ENCODE data around the gene TNFRSF4. TPM values are rescaled to one million over a fixed set of nuclear protein-coding genes. Genes with fewer than 3 reads are reported as not detected.

Gene TNFRSF4
- total and polyA plus RNA-seq, 2 of the 8 experiments (the other 6 are each of a cell fraction or from before 2014, with no cell fraction given) = 0.06 TPM; not detected in 1

DNA sequence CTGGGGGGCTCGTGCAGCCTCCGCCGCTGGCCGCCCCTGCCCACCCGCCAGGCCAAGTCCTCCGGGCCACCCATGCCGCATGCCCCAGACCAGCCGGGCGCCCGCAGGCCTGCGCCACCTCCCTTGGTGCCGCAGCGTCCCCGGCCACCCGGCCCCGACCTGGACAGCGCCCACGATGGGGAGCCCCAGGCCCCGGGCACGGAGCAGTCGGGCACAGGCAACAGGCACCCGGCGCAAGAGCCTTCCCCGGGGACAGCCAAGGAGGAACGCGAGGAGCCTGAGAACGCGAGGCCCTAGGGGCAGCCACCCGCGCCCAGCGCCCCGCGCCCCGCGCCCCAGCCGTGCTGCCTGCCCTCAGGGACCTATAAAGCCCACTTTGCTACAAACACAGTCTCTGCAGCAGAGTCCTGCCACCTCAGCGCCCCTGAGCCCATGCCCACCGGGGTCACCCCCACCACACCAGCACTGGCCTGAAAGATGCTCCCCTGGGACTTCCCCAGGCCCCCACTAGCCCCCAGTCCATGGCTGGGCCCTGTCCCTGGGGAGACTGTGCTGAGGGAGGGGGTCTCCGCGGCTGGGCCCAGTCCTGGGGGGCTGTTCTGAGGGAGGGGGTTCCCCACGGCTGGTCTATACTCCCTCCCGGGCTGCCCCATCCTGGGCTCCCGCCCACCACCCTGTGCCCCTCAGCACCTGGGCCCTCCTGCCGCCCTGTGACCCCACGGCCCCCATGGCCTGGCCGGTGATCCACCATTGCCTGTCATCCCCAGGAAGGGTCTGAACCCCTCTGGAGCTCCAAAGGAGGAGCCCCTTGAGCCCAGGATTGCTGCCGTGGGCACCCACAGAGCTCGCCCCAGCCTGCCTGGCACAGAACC lies 16.2 kb downstream of the TNFRSF4 start:
- Histone ChIP-seq H2BK120ac (replicated peaks; ENCODE audit: low read depth, low read length) (no peak overlapping the region), H4K20me1 (replicated peaks in 1 of 2; ENCODE audit: control insufficient read depth in 1 of 2, insufficient read depth in 2 of 2, low read length in 2 of 2) (no peaks in the 10 kb centered on the region), H2BK20ac (ENCODE audit: low read length) (no peak overlapping the region), H2AK5ac (ENCODE audit: low read depth, low read length) (no peak overlapping the region), H3K9ac (replicated peaks in 1 of 4; ENCODE audit: extremely low read depth in 1 of 4, low read depth in 3 of 4, low read length in 3 of 4) (no peak overlapping the region), H3K23me2 (ENCODE audit: low read depth, low read length) (no peaks in the 10 kb centered on the region; the same call in 1 of the 2 replicates), H3K79me2 (ENCODE audit: control insufficient read depth in 1 of 2, insufficient read depth in 2 of 2, low read length in 2 of 2) (no peaks in the 10 kb centered on the region), H3K27ac (ENCODE audit: low read depth, low read length) (no peak overlapping the region), H2BK15ac (ENCODE audit: low read length) (no peak overlapping the region), H3K36me3 (ENCODE audit: control insufficient read depth in 2 of 4, insufficient read depth in 4 of 4, low read length in 3 of 4) (no peaks in the 10 kb centered on the region), H3K9me3 (ENCODE audit: insufficient read depth in 2 of 2, low read depth in 1 of 2, low read length in 1 of 2) (no peaks in the 10 kb centered on the region; a peak in 3 of 4 replicates), H3K79me1 (ENCODE audit: low read depth, low read length) (no peaks in the 10 kb centered on the region), H2AFZ (ENCODE audit: low read length) (no peak overlapping the region), H3K23ac (ENCODE audit: insufficient read length) (no peak overlapping the region), H3K4me1 (replicated peaks in 1 of 4; ENCODE audit: control insufficient read depth in 3 of 4, insufficient read depth in 4 of 4, low read length in 3 of 4) (peaks cover 0 to 4% (median under 1%) of the 10 kb centered on the region in 4 experiments; a peak in 4 of 7 replicates), H2BK5ac (ENCODE audit: low read depth, low read length) (no peak overlapping the region), H4K5ac (ENCODE audit: insufficient read length, low read depth, low read length) (no peak overlapping the region), H3K4me3 (ENCODE audit: extremely low read depth in 1 of 4, insufficient read depth in 2 of 4, low read depth in 3 of 4, low read length in 4 of 4) (no peak overlapping the region), H4K91ac (replicated peaks; ENCODE audit: insufficient read length, low read length) (no peak overlapping the region), H3K18ac (ENCODE audit: extremely low read depth, low read length) (no peak overlapping the region), H3K56ac (replicated peaks; ENCODE audit: insufficient read length, low read depth, low read length) (no peak overlapping the region), H2BK12ac (ENCODE audit: low read depth, low read length) (no peak overlapping the region), H3K27me3 (replicated peaks in 1 of 4; ENCODE audit: control insufficient read depth in 3 of 4, extremely low read depth in 1 of 4, insufficient read depth in 3 of 4, low read length in 3 of 4) (peaks cover 0 to 3% (median 2%) of the 10 kb centered on the region in 4 experiments; a peak in 4 of 7 replicates), H3K4me2 (ENCODE audit: insufficient read depth in 1 of 2, low read depth in 2 of 2, low read length in 2 of 2) (no peak overlapping the region), H3K14ac (ENCODE audit: insufficient read length) (no peak overlapping the region), H3K4ac (replicated peaks; ENCODE audit: insufficient read length, low read depth, low read length) (no peak overlapping the region), H4K8ac (ENCODE audit: extremely low read depth, insufficient read depth, low read length) (no peak overlapping the region)
- CTCF ChIA-PET (ENCODE audit: partially characterized antibody) = interaction anchor here (0.6 to 1.2 kb wide), 3 partner anchors 45 to 94 kb away, joined by 3 to 7 read pairs (median 4); no protein-coding TSS in a partner anchor
- DNase-seq (ENCODE audit: low read depth in 1 of 2, low spot score in 2 of 2) (peak in 1 of 2 experiments; percentile 41), FAIRE-seq (no peak)
- POLR2A ChIA-PET (ENCODE audit: partially characterized antibody) = no interaction called here
- 93% methylated on average over 29 of the region's 48 CpGs; no CpG with 5 or more reads in 1 of the 2 experiments for WGBS, 2 experiments (ENCODE audit: extremely low coverage in 1 of 2, insufficient coverage in 1 of 2, insufficient read length in 1 of 2, insufficient replicate concordance in 2 of 2, low coverage in 1 of 2, low lambda C conversion rate in 2 of 2, missing lambda C conversion rate in 1 of 2)
- TF ChIP-seq, protein P1, sequence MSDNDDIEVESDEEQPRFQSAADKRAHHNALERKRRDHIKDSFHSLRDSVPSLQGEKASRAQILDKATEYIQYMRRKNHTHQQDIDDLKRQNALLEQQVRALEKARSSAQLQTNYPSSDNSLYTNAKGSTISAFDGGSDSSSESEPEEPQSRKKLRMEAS (IDR thresholded peaks at IDR 0.05) = no peak
- TF ChIP-seq KDM4A (IDR thresholded peaks at IDR 0.05; ENCODE audit: low read depth, low read length, severe bottlenecking) (no peak), SAP30 (IDR thresholded peaks at IDR 0.05; ENCODE audit: insufficient read depth, insufficient replicate concordance, low read length) (no peak), CBX5 (IDR thresholded peaks at IDR 0.05; ENCODE audit: low read depth, low read length) (no peak), CHD2 (IDR thresholded peaks at IDR 0.05; ENCODE audit: low read length) (no peak), RBBP5 (IDR thresholded peaks at IDR 0.05; ENCODE audit: borderline replicate concordance, low read depth, low read length) (no peak), SUZ12 (IDR thresholded peaks at IDR 0.05; ENCODE audit: low read length) (no peak), NANOG (IDR thresholded peaks at IDR 0.05; ENCODE audit: insufficient read depth, low read depth, low read length, poor library complexity, severe bottlenecking) (no peak), FOSL1 (IDR thresholded peaks at IDR 0.05; ENCODE audit: insufficient read depth, low read depth, low read length) (no peak), GABPA (IDR thresholded peaks at IDR 0.05; ENCODE audit: borderline replicate concordance, insufficient read depth, low read length) (no peak), SP1 (IDR thresholded peaks at IDR 0.05; ENCODE audit: low read depth, low read length) (no peak)
